ENCODE results near the gene PRDM16. TPM values are rescaled to one million over a fixed set of nuclear protein-coding genes. Genes with fewer than 3 reads are reported as not detected.

Gene PRDM16
- total and polyA plus RNA-seq, 2 of the 13 experiments (the other 11 are each of a cell fraction or from before 2014, with no cell fraction given), result 0.15 to 0.81 TPM

- TF ChIP-seq ZNF318 (CRISPR knock-in tag; IDR thresholded peaks at IDR 0.05) (peak; percentile 49; the same call in 1 of the 2 replicates), ZNF672 (CRISPR knock-in tag; IDR thresholded peaks at IDR 0.05) (0 out of 2 replicates have a peak, but pooled peaks have one; percentile 29), ZNF790 (CRISPR knock-in tag; IDR thresholded peaks at IDR 0.05; ENCODE audit: borderline replicate concordance) (no peak), HOXA3 (CRISPR knock-in tag; IDR thresholded peaks at IDR 0.05) (0 out of 2 replicates have a peak, but pooled peaks have one; percentile 9), ZNF558 (CRISPR knock-in tag; IDR thresholded peaks at IDR 0.05; ENCODE audit: borderline replicate concordance) (0 out of 2 replicates have a peak, but pooled peaks have one; percentile 4), ZBTB7A (CRISPR knock-in tag; IDR thresholded peaks at IDR 0.05) (peak; percentile 24; the same call in 1 of the 2 replicates), HNF4A (CRISPR knock-in tag; IDR thresholded peaks at IDR 0.05) (no peak), ZNF121 (CRISPR knock-in tag; IDR thresholded peaks at IDR 0.05) (peak; percentile 86), ZNF512 (CRISPR knock-in tag; IDR thresholded peaks at IDR 0.05) (peak; percentile 74; the same call in 1 of the 2 replicates)
- TF ChIP-seq, protein P1, sequence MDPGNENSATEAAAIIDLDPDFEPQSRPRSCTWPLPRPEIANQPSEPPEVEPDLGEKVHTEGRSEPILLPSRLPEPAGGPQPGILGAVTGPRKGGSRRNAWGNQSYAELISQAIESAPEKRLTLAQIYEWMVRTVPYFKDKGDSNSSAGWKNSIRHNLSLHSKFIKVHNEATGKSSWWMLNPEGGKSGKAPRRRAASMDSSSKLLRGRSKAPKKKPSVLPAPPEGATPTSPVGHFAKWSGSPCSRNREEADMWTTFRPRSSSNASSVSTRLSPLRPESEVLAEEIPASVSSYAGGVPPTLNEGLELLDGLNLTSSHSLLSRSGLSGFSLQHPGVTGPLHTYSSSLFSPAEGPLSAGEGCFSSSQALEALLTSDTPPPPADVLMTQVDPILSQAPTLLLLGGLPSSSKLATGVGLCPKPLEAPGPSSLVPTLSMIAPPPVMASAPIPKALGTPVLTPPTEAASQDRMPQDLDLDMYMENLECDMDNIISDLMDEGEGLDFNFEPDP (CRISPR knock-in tag; conservative IDR thresholded peaks at IDR 0.05), result 0 out of 2 replicates have a peak, but pooled peaks have one; percentile 75
- TF ChIP-seq, protein P2, sequence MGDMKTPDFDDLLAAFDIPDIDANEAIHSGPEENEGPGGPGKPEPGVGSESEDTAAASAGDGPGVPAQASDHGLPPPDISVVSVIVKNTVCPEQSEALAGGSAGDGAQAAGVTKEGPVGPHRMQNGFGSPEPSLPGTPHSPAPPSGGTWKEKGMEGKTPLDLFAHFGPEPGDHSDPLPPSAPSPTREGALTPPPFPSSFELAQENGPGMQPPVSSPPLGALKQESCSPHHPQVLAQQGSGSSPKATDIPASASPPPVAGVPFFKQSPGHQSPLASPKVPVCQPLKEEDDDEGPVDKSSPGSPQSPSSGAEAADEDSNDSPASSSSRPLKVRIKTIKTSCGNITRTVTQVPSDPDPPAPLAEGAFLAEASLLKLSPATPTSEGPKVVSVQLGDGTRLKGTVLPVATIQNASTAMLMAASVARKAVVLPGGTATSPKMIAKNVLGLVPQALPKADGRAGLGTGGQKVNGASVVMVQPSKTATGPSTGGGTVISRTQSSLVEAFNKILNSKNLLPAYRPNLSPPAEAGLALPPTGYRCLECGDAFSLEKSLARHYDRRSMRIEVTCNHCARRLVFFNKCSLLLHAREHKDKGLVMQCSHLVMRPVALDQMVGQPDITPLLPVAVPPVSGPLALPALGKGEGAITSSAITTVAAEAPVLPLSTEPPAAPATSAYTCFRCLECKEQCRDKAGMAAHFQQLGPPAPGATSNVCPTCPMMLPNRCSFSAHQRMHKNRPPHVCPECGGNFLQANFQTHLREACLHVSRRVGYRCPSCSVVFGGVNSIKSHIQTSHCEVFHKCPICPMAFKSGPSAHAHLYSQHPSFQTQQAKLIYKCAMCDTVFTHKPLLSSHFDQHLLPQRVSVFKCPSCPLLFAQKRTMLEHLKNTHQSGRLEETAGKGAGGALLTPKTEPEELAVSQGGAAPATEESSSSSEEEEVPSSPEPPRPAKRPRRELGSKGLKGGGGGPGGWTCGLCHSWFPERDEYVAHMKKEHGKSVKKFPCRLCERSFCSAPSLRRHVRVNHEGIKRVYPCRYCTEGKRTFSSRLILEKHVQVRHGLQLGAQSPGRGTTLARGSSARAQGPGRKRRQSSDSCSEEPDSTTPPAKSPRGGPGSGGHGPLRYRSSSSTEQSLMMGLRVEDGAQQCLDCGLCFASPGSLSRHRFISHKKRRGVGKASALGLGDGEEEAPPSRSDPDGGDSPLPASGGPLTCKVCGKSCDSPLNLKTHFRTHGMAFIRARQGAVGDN (CRISPR knock-in tag; IDR thresholded peaks at IDR 0.05), result peak; percentile 37; the same call in 1 of the 2 replicates
Observed at GRCh38 chr1:3335754-3336640, 267.0 kb downstream of the PRDM16 start (continued).
